Body of pancreas (tissue), 4 donors: Measurements from ENCODE around the gene FLCN.

ENCODE experiments used
- CTCF ChIP-seq, 7 experiments: fragments of 450-650 bp in 4 of 7; fragments of 200-600 bp in 3 of 7; sonication (generic) in 3 of 7; IDR thresholded peaks; one replicate each; pipeline ENCODE4 v1.5.1; 2016 to 2019; ENCODE audit warnings: antibody characterized with exemption in 7 of 7
- POLR2A ChIP-seq, 3 donors: fragments of 450-650 bp; IDR thresholded peaks; one replicate each; pipeline ENCODE4 v1.6.1; 2016; ENCODE audit warnings: antibody characterized with exemption in 3 of 3, mild to moderate bottlenecking in 2 of 3

- TF ChIP-seq CTCF (IDR thresholded peaks at IDR 0.05) (no peak), POLR2A (IDR thresholded peaks at IDR 0.05) (peak; percentile 42 to 85 (median 83))
Measured at GRCh38 chr17:17280613-17281549, 43.9 kb upstream of the FLCN start, which contains the start of gene COPS3.
